Measurements from ENCODE around the gene OXSM. TPM values are rescaled to one million over a fixed set of nuclear protein-coding genes. Genes with fewer than 3 reads are reported as not detected.

OXSM gene
- total RNA-seq, 1 donor from 2014 or later, result 8.9 TPM

Other genes starting within 250 kb of the OXSM start
- 75.1 and 78.1 TPM in 2 replicates for gene TOP2B, start 125.2 kb upstream of the OXSM start, total RNA-seq
- 22.2 and 25.6 TPM in 2 replicates for gene NGLY1, start 6.6 kb upstream of the OXSM start, total RNA-seq